Mesothelial cell of epicardium (in vitro differentiated cells): ENCODE data around the gene SEC14L5. TPM values are rescaled to one million over a fixed set of nuclear protein-coding genes. Genes with fewer than 3 reads are reported as not detected.

Experiments used
- DNase-seq, 2 experiments: peaks; one replicate each; pipeline ENCODE4 v3.0.0; 2021; ENCODE audit warnings: low spot score in 2 of 2; ENCODE audit not compliant: unreplicated experiment in 2 of 2
- H3K27ac Mint-ChIP-seq: 2 replicates; pipeline ENCODE4 v1.8.0; 2021; ENCODE audit warnings: mixed read lengths
- H3K27me3 Mint-ChIP-seq: 2 replicates; pipeline ENCODE4 v1.8.0; 2021; ENCODE audit warnings: low read depth, mixed read lengths
- H3K36me3 Mint-ChIP-seq: 2 replicates; pipeline ENCODE4 v1.8.0; 2021; ENCODE audit warnings: mixed read lengths
- H3K4me1 Mint-ChIP-seq: 2 replicates; pipeline ENCODE4 v1.8.0; 2021; ENCODE audit warnings: mixed read lengths
- H3K4me3 Mint-ChIP-seq: 2 replicates; pipeline ENCODE4 v1.8.0; 2021; ENCODE audit warnings: mild to moderate bottlenecking, moderate library complexity, mixed read lengths
- H3K9me3 Mint-ChIP-seq: 2 replicates; pipeline ENCODE4 v1.8.0; 2021; ENCODE audit warnings: mixed read lengths
- total RNA-seq: library from RNA; stranded (reverse); gene quantifications from 3 replicates; pipeline ENCODE4 v1.2.1, GENCODE V29; 2021
- TF ChIP-seq, protein P1 (sequence below): fragments of 200-600 bp; sonication (generic); IDR thresholded peaks from one replicate; pipeline ENCODE4 v1.5.0; 2021; ENCODE audit warnings: antibody characterized with exemption; ENCODE audit not compliant: unreplicated experiment

Gene SEC14L5
- total RNA-seq, 1 donor from 2014 or later, result 0.13 TPM

DNA sequence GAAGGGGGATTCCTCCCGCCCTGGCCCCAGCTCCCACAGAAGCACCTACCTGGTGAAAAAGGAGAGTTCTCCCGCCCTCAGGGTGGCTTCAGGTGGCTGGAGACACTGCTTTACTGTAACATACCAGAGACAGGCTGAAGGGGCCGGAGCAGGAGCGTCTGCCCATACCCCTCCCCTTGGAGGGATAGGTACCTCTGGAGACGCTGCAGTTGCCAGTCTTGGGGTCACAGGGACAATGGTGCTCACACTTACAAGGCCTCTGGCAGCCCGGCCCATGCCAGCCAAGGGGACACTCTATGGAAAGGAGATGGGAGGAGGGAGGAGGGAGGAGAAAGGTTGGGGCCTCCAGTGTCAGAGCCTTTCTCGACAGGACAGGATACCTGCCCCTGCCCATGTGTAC, 69.0 kb downstream of the SEC14L5 start:
- Mint-ChIP-seq H3K27me3 (no peaks in the 10 kb centered on the region), H3K9me3 (no peaks in the 10 kb centered on the region), H3K4me3 (no peak overlapping the region), H3K36me3 (no peaks in the 10 kb centered on the region), H3K27ac (no peak overlapping the region), H3K4me1 (peaks cover 2% of the 10 kb centered on the region)
- TF ChIP-seq, protein P1, sequence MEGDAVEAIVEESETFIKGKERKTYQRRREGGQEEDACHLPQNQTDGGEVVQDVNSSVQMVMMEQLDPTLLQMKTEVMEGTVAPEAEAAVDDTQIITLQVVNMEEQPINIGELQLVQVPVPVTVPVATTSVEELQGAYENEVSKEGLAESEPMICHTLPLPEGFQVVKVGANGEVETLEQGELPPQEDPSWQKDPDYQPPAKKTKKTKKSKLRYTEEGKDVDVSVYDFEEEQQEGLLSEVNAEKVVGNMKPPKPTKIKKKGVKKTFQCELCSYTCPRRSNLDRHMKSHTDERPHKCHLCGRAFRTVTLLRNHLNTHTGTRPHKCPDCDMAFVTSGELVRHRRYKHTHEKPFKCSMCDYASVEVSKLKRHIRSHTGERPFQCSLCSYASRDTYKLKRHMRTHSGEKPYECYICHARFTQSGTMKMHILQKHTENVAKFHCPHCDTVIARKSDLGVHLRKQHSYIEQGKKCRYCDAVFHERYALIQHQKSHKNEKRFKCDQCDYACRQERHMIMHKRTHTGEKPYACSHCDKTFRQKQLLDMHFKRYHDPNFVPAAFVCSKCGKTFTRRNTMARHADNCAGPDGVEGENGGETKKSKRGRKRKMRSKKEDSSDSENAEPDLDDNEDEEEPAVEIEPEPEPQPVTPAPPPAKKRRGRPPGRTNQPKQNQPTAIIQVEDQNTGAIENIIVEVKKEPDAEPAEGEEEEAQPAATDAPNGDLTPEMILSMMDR, result no peak
- DNase-seq, result no peak

DNA sequence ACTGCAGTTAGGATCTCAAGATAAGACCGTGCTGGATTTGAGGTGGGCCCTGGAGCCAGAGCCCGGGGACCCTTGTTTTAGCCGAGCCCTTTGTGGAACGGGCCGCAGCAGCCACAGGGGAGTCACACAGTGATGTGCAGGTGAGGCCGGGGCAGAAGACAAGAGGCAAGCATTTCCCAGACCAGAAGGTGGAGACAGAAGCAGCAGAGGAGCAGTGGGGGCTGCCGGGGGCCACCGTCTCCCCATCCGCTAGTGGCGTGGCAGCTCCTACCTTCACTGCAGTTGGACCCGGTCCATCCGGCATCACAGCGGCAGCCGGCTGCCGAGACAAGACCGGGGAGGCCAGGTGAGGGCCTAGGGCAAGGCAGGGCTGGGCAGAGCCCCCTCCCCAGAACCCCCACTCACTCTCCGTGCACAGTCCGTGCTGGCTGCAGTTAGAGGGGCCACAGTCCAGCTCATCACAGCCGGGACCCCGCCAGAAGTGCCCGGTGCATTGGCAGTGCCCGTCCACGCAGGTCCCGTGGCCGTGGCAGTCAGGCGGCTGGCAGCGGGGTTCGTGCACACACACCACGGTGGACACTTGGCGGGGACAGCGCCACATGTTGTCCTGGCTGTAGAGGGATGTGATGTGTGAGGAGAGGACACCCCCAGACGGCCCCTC, 69.6 kb downstream of the SEC14L5 start:
- H3K27me3 Mint-ChIP-seq, result no peaks in the 10 kb centered on the region
- peaks cover 4% of the 10 kb centered on the region for H3K4me1 Mint-ChIP-seq
- H3K9me3 Mint-ChIP-seq, result no peaks in the 10 kb centered on the region
- H3K36me3 Mint-ChIP-seq, result no peaks in the 10 kb centered on the region
- DNase-seq, result no peak
- no peak overlapping the region for H3K4me3 Mint-ChIP-seq
- TF ChIP-seq, protein P1, result no peak
- no peak overlapping the region for H3K27ac Mint-ChIP-seq

DNA sequence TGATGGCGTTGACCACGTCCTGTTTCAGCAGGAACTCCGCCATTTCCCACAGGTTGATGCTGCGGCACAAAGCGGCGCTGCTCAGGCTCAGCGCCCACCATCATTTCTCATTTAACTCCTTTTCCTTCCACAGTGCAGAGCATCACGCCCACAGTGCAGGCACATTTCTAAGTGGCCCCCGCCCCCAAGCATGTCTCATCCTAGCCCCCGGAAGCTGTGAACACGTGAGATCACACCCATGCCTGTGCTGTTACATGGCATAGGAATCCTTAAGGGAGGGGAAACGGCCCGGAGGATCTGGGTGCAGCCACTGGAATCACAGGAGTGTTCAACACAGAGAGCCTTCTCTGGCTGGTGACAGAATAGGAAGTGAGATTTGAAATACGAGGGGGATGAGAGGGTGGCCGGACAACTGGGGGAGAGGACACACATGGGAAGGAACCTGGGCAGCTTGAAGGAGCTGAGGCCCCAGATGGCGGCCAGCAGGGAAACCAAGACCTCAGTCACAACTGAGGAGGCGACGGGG, 70.9 kb downstream of the SEC14L5 start:
- DNase-seq, result no peak

DNA sequence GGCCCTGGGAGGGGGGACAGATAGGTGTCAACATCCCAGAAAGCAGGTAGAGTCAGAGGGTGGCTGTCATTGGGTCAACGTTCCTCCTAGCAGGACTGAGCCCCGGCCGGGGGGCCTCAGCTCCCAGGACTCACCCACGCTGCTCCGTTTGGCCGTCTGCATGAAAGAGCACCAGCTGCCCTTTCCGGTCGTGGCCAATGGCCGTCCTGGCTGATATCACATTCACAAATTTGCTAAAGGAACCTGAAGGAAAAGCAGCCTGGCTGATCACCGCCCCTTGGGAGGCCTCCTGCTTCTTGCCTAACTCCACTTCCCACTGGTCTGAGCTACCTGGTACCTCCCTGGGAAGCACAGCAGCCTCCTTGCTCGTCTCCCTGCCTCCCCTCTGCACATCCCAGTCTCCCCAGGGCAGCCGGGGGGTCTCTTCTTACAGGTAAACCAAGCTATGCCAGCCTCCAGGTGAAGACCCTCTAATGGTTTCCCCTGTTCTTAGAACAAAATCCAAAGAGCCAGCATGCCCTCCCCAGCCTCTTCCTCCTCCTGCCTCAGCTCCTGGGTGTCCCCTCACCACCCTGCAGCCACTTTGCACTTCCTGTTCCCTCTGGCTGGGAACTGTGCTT, 72.2 kb downstream of the SEC14L5 start:
- Mint-ChIP-seq H3K9me3 (no peaks in the 10 kb centered on the region), H3K27ac (no peak overlapping the region), H3K27me3 (no peaks in the 10 kb centered on the region), H3K36me3 (no peaks in the 10 kb centered on the region), H3K4me3 (no peak overlapping the region), H3K4me1 (peaks cover 13% of the 10 kb centered on the region)
- DNase-seq, result no peak
- TF ChIP-seq, protein P1, result no peak

More for the DNA sequence above, 70.9 kb downstream of the SEC14L5 start:
- Mint-ChIP-seq H3K36me3 (no peaks in the 10 kb centered on the region), H3K4me1 (peaks cover 9% of the 10 kb centered on the region), H3K27ac (no peak overlapping the region), H3K4me3 (no peak overlapping the region), H3K9me3 (no peaks in the 10 kb centered on the region), H3K27me3 (no peaks in the 10 kb centered on the region)
- TF ChIP-seq, protein P1, result no peak

DNA sequence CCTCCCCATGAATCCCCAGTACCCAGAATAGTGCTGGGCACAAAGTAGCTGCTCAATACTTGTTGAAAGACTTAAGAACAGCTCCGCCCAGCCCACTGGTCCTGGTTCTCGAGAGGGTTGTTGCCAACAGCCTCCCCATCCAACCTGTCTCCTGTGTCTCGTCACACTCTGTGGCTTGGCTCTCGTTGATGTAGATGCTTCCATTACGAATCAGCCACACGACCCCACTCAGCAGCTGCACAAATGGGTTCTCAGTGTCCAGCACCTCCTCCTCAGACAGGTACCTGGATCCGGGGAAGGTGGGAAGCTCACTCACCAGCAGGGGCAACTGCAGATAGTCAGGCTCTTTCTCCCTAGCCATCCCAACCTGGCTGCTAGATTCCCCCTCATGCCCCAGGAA, 73.5 kb downstream of the SEC14L5 start:
- Mint-ChIP-seq H3K27ac (no peak overlapping the region), H3K4me3 (peak overlapping the region; percentile 57), H3K27me3 (peaks cover under 1% of the 10 kb centered on the region), H3K9me3 (no peaks in the 10 kb centered on the region), H3K4me1 (peaks cover 13% of the 10 kb centered on the region), H3K36me3 (no peaks in the 10 kb centered on the region)
- no peak for DNase-seq
- TF ChIP-seq, protein P1, result no peak
